HepG2 (cell line): ENCODE data around the gene RAB34. TPM values are rescaled to one million over a fixed set of nuclear protein-coding genes. Genes with fewer than 3 reads are reported as not detected.

Experiments used
- polyA plus RNA-seq, 8 experiments: library from polyadenylated mRNA; depleted of rRNA in 3 of 8; stranded (reverse) in 7 of 8; unstranded in 1 of 8; fragments of >200 nt; fragmentation: Illumina TruSeq in 4 of 8; extraction: Trizol in 4 of 8; gene quantifications; 2 replicates each; pipeline versions ENCODE4 v1.2.1 to v1.2.3, GENCODE V29; 2011 to 2016; ENCODE audit warnings: low read depth in 4 of 8, missing spikeins in 1 of 8, mixed read lengths in 1 of 8; ENCODE audit not compliant: insufficient read depth in 1 of 8
- total RNA-seq, 5 experiments: library from RNA; depleted of rRNA; stranded (reverse); fragments of >200 nt; fragmentation: Illumina TruSeq; extraction: Trizol; gene quantifications; 2 replicates each; pipeline ENCODE4 v1.2.3, GENCODE V29; 2016; ENCODE audit warnings: low read depth in 1 of 5
- TF ChIP-seq, protein P1 (sequence below): sonication (generic); formaldehyde crosslinking; IDR thresholded peaks from 2 replicates; pipeline ENCODE4 v1.8.1; 2022; ENCODE audit warnings: low read depth, mild to moderate bottlenecking, missing genetic modification reagents
- TF ChIP-seq, protein P2 (sequence below): sonication (generic); formaldehyde crosslinking; IDR thresholded peaks from 2 replicates; pipeline ENCODE4 v1.5.1; 2020; ENCODE audit warnings: missing genetic modification reagents, mild to moderate bottlenecking, borderline replicate concordance
- TF ChIP-seq, protein P3 (sequence below): sonication (generic); formaldehyde crosslinking; IDR thresholded peaks from 2 replicates; pipeline ENCODE4 v1.8.1; 2023; ENCODE audit warnings: missing genetic modification reagents, inconsistent platforms, borderline replicate concordance
- TF ChIP-seq, protein P4 (sequence below): sonication (generic); formaldehyde crosslinking; IDR thresholded peaks from 2 replicates; pipeline ENCODE4 v1.8.0; 2022; ENCODE audit warnings: mild to moderate bottlenecking, missing genetic modification reagents, borderline replicate concordance

The RAB34 gene
- total and polyA plus RNA-seq, 2 of the 13 experiments (the other 11 are each of a cell fraction or from before 2014, with no cell fraction given), result 0.49 TPM; not detected in 1

DNA sequence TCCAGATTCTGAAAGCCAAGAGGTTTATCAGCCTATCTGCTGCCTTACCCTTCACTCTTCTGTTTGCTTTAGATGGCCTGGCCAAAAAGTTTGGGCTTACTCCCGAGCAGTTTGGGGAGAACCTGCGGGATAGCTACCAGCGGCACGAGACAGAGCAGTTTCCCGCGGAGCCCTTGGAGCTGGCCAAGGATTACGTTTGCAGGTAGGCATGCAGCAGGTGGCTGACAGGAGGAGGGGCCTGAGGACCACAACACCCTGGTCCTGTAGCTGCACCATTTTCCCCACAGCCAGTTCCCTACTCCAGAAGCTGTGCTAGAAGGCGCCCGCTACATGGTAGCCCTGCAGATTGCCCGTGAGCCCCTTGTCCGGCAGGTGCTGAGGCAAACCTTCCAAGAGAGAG, 35.0 kb downstream of the RAB34 start (continued):
- TF ChIP-seq, protein P1, sequence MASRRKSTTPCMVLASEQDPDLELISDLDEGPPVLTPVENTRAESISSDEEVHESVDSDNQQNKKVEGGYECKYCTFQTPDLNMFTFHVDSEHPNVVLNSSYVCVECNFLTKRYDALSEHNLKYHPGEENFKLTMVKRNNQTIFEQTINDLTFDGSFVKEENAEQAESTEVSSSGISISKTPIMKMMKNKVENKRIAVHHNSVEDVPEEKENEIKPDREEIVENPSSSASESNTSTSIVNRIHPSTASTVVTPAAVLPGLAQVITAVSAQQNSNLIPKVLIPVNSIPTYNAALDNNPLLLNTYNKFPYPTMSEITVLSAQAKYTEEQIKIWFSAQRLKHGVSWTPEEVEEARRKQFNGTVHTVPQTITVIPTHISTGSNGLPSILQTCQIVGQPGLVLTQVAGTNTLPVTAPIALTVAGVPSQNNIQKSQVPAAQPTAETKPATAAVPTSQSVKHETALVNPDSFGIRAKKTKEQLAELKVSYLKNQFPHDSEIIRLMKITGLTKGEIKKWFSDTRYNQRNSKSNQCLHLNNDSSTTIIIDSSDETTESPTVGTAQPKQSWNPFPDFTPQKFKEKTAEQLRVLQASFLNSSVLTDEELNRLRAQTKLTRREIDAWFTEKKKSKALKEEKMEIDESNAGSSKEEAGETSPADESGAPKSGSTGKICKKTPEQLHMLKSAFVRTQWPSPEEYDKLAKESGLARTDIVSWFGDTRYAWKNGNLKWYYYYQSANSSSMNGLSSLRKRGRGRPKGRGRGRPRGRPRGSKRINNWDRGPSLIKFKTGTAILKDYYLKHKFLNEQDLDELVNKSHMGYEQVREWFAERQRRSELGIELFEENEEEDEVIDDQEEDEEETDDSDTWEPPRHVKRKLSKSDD, result no peak
- TF ChIP-seq, protein P2, sequence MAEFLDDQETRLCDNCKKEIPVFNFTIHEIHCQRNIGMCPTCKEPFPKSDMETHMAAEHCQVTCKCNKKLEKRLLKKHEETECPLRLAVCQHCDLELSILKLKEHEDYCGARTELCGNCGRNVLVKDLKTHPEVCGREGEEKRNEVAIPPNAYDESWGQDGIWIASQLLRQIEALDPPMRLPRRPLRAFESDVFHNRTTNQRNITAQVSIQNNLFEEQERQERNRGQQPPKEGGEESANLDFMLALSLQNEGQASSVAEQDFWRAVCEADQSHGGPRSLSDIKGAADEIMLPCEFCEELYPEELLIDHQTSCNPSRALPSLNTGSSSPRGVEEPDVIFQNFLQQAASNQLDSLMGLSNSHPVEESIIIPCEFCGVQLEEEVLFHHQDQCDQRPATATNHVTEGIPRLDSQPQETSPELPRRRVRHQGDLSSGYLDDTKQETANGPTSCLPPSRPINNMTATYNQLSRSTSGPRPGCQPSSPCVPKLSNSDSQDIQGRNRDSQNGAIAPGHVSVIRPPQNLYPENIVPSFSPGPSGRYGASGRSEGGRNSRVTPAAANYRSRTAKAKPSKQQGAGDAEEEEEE (CRISPR knock-in tag), result no peak
- TF ChIP-seq, protein P3, sequence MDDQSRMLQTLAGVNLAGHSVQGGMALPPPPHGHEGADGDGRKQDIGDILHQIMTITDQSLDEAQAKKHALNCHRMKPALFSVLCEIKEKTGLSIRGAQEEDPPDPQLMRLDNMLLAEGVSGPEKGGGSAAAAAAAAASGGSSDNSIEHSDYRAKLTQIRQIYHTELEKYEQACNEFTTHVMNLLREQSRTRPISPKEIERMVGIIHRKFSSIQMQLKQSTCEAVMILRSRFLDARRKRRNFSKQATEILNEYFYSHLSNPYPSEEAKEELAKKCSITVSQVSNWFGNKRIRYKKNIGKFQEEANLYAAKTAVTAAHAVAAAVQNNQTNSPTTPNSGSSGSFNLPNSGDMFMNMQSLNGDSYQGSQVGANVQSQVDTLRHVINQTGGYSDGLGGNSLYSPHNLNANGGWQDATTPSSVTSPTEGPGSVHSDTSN (CRISPR knock-in tag), result no peak
- TF ChIP-seq, protein P4, sequence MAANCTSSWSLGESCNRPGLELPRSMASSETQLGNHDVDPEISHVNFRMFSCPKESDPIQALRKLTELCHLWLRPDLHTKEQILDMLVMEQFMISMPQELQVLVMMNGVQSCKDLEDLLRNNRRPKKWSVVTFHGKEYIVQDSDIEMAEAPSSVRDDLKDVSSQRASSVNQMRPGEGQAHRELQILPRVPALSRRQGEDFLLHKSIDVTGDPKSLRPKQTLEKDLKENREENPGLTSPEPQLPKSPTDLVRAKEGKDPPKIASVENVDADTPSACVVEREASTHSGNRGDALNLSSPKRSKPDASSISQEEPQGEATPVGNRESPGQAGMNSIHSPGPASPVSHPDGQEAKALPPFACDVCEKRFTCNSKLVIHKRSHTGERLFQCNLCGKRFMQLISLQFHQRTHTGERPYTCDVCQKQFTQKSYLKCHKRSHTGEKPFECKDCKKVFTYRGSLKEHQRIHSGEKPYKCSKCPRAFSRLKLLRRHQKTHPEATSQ (CRISPR knock-in tag), result no peak
